ENCODE data around the gene HGFAC.

HGFAC gene

GRCh38 chr4:3484057-3484973 lies 42.5 kb downstream of the HGFAC start:
- DNase-seq (ENCODE audit: low read depth): no peak
- TF ChIP-seq CTCF (conservative IDR thresholded peaks at IDR 0.05; ENCODE audit: low read length): no peak
- H3K4me3 ChIP-seq (ENCODE audit: low read length): no peak overlapping the region

DNA sequence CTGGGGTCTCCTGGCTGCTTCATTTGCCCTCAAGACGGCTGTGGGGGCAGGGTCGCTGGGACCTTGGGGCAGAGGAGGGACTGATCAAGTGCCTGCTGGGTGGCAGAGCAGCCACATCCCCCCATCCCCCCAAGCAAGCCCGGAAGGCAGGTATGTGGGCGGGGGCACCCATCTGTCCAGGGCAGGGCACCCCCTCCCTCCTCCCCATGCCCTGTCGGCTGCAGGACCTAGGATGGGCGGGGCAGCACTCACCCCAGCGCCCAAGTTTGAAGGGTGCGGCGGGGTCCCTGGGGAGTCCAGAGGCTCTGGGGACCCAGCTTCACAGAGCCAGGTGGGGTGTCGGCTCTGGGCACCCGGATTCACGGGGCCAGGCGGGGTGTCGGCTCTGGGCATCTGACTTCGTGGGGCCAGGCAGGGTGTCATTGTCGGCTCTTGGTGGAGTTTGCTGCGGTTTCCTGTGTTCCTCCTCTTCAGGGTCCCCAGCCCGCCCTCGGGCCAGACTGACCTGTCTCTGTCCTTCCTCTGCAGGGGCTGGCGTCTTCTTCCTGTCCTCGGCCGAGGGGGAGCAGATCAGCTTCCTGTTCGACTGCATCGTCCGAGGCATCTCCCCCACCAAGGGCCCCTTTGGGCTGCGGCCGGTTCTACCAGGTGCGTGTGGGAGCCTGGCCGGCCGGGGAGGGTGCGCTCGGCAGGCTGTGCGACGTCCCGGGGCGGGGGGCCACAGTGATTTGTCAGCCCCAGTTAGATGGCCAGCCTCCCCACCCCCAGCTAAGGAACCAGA lies 43.4 kb downstream of the HGFAC start:
- DNase-seq (ENCODE audit: low read depth): no peak
- no peak for TF ChIP-seq CTCF (conservative IDR thresholded peaks at IDR 0.05; ENCODE audit: low read length)
- no peak overlapping the region for H3K4me3 ChIP-seq (ENCODE audit: low read length)

DNA sequence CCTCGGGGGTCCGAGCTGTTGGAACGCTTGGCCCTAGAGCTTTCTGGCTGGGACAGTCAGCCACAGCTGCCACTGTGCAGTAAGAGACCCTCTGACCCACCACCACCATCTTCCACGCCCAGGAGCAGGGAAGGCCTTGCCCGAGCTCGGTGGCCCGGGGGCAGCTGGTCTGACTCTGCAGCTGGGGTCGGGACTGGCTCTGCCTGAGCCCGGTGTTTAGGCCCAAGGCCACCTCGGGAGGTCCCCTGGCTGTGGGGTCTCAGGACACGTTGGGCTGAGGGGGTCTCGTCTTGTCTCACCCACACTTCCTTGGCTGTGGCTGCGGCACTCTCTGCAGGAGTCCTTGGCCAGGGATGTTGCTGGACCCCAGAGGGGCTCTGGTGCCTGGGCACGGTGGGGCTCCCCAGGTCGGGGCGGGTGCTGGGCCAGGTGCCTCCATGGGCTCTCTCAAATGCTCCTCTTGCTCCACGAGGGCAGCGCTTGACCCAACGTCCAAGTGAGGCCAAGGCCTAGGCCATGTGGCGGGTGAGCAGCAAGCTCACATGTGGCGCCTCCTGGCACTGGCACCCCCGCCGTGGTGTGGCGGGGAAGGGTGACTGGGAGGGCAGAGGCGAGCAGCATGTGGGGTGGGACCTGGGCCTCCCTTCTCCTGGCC lies 44.2 kb downstream of the HGFAC start:
- H3K4me3 ChIP-seq (ENCODE audit: low read length): no peak overlapping the region
- no peak for TF ChIP-seq CTCF (conservative IDR thresholded peaks at IDR 0.05; ENCODE audit: low read length)

DNA sequence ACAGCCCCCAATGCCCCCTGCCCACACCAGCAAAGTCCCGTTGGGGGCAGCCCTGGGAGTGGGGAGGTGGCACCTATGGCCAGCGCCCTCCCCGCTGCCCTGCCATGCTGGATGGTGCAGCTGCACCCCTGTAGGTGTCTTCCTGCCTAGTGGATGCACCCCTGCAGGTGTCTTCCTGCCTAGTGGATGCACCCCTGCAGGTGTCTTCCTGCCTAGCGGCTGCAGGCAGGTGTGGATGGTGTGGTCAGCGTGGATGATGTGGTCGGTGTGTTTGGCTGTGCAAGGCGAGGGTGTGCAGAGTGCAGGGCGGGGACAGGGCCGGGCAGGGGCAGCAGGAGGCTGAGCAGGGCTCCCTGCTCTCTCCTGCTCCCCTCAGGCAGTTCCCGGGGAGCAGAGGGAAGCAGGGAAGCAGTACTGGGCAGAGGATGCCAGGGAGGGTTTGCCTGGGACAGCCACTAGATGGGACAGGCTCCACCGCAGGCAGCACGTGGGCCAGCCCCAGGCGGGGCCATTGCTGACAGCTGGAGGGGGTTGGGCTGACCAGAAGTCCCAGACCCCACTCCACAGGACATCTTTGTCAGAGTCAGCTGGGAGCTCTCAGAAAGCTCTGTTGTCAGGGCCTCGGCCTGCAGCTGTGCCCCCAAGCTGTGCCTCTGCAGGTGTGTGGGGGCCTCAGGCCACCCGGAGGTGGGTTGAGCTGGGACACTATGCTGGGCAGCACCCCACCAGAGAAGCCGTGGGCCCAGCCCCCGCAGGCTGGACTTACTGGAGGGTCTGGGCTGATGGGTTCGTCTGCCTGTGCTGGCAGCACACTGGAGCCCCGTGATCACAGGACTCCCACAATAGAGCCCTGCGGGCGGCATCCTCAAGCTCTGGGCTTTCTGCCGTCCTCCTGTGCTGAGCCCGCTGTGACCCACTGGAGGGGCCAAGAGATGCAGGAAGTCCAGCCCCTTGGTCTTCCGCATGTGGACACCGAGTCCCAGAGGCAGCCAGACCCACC lies 45.1 kb downstream of the HGFAC start:
- TF ChIP-seq CTCF (conservative IDR thresholded peaks at IDR 0.05; ENCODE audit: low read length): no peak
- no peak overlapping the region for H3K4me3 ChIP-seq (ENCODE audit: low read length)
- DNase-seq (ENCODE audit: low read depth): no peak

More for the DNA sequence above, 44.2 kb downstream of the HGFAC start:
- no peak for DNase-seq (ENCODE audit: low read depth)

DNA sequence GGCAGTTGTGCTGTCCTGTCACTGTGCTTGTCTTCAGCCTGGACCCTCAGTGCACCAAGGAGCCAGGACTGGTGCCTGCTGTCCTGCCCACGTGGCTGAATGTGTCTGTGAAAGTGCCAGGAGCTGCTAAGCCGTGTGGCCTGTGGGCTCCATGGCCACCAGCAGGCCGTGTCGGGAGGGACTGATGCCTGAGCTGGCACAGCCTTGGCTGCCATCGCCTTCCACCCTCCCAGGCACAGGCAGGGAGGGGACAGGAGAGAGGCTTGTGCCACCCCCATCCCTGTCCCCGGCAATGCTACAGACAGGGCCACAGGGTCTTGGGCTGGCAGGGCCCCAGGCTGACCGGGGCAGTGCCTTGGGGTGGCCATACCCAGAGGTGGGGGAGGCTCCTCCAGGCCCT lies 46.1 kb downstream of the HGFAC start:
- no peak for DNase-seq (ENCODE audit: low read depth)

More for the DNA sequence above, 46.1 kb downstream of the HGFAC start:
- TF ChIP-seq CTCF (conservative IDR thresholded peaks at IDR 0.05; ENCODE audit: low read length): no peak
- no peak overlapping the region for H3K4me3 ChIP-seq (ENCODE audit: low read length)
